Common myeloid progenitor, CD34-positive (primary cell): Measurements from ENCODE around the gene MED27.

Source experiments
- CTCF ChIA-PET: fragments of 350-600 bp; sonication (Branson Sonifier 250); formaldehyde crosslinking; loops from one replicate; lab custom pipeline; 2021; ENCODE audit warnings: antibody characterized with exemption; lab: Charles Lee
- POLR2A ChIA-PET: fragments of 350-600 bp; sonication (Branson Sonifier 250); formaldehyde crosslinking; loops from one replicate; lab custom pipeline; 2021; ENCODE audit warnings: antibody characterized with exemption; lab: Charles Lee
- DNase-seq, 3 donors: peaks; one replicate each; pipeline versions ENCODE4 v3.0.0 to v3.0.0-alpha.2; 2013
- H3K27ac ChIP-seq, 2 experiments: 1 replicate in 1 of 2; 2 replicates in 1 of 2; pipeline ENCODE4 v1.7.0; 2013; ENCODE audit warnings: inconsistent platforms in 2 of 2, low read length in 2 of 2, mild to moderate bottlenecking in 2 of 2, low read depth in 1 of 2, moderate library complexity in 1 of 2; ENCODE audit not compliant: severe bottlenecking in 2 of 2, insufficient read depth in 1 of 2, poor library complexity in 1 of 2
- H3K27me3 ChIP-seq, 5 experiments: replicated peaks in 2 of 5; 1 replicate in 3 of 5; 2 replicates in 2 of 5; pipeline versions ENCODE4 v1.6.1 to v1.7.0; 2013; ENCODE audit warnings: low read length in 4 of 5, mild to moderate bottlenecking in 2 of 5, moderate library complexity in 2 of 5, inconsistent platforms in 1 of 5; ENCODE audit not compliant: insufficient read depth in 5 of 5, control insufficient read depth in 4 of 5
- H3K36me3 ChIP-seq, 4 experiments: 1 replicate in 2 of 4; 2 replicates in 2 of 4; pipeline versions ENCODE4 v1.6.1 to v1.7.0; 2013; ENCODE audit warnings: low read length in 3 of 4, control low read depth in 1 of 4, mild to moderate bottlenecking in 1 of 4; ENCODE audit not compliant: control insufficient read depth in 4 of 4, insufficient read depth in 4 of 4
- H3K4me1 ChIP-seq, 4 experiments: 1 replicate in 3 of 4; 2 replicates in 1 of 4; pipeline versions ENCODE4 v1.6.1 to v1.7.1; 2013; ENCODE audit warnings: low read length in 3 of 4, mild to moderate bottlenecking in 3 of 4, control low read depth in 1 of 4, inconsistent platforms in 1 of 4, moderate library complexity in 1 of 4; ENCODE audit not compliant: control insufficient read depth in 4 of 4, insufficient read depth in 4 of 4; ENCODE audit errors: control extremely low read depth in 1 of 4
- H3K4me3 ChIP-seq, 7 experiments: 1 replicate in 4 of 7; 2 replicates in 3 of 7; pipeline versions ENCODE4 v1.5.1 to v1.7.0; 2013; ENCODE audit warnings: mild to moderate bottlenecking in 7 of 7, low read length in 6 of 7, moderate library complexity in 6 of 7, inconsistent platforms in 2 of 7, low read depth in 2 of 7, control low read depth in 1 of 7; ENCODE audit not compliant: insufficient read depth in 4 of 7, control insufficient read depth in 1 of 7; ENCODE audit errors: extremely low read depth in 1 of 7
- H3K9me3 ChIP-seq, 5 experiments: 1 replicate in 4 of 5; 2 replicates in 1 of 5; pipeline versions ENCODE4 v1.6.1 to v1.7.1; 2013; ENCODE audit warnings: low read length in 4 of 5, mild to moderate bottlenecking in 2 of 5, inconsistent platforms in 1 of 5, low read depth in 1 of 5, moderate library complexity in 1 of 5; ENCODE audit not compliant: control insufficient read depth in 4 of 5, insufficient read depth in 2 of 5; ENCODE audit errors: control extremely low read depth in 1 of 5
- WGBS: methylation state at CpG from one replicate; pipeline ENCODE4 v1.1.5; 2013; ENCODE audit not compliant: insufficient coverage; 5-methylcytosine and 5-hydroxymethylcytosine counted together

MED27 gene

GRCh38 chr9:131950487-131950886 is 129.2 kb downstream of the MED27 start:
- Histone ChIP-seq H3K27ac (no peak overlapping the region), H3K27me3 (no peaks in the 10 kb centered on the region), H3K4me1 (no peaks in the 10 kb centered on the region), H3K36me3 (peaks cover 0 to 3% (median 0%) of the 10 kb centered on the region in 4 experiments), H3K9me3 (no peaks in the 10 kb centered on the region), H3K4me3 (no peak overlapping the region)
- WGBS = 100% methylated on average over 4 of the region's 9 CpGs
- no peak for DNase-seq
- CTCF ChIA-PET = no interaction called here
- POLR2A ChIA-PET = no interaction called here

GRCh38 chr9:131946180-131946579 is 133.5 kb downstream of the MED27 start:
- POLR2A ChIA-PET = no interaction called here
- no peaks in the 10 kb centered on the region for H3K27me3 ChIP-seq

DNA sequence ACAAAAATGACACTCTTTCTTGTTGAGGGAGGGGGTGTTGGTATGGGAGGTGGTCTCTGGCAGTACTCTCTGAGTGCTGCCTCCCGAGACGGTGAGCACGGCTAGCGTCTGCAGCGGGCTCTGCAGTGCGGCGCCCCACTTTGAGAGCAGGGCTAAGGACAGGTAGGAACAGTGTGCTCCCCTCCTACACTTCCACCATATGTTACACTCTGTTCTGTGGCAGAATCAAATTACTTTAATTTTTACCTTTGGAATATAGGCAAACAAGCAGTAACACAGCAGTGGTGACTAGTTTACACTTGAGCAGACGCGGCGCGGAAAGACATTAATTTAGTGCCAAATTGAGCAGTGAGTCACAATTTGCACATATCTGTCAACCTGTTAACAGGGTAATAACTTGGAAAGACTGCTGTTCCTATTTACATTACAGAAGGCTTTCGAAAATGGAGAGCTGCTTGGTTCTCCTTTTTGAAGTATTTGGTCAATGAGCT is 136.3 kb downstream of the MED27 start:
- ChIA-PET CTCF (no interaction called here), POLR2A (no interaction called here)
- no peak for DNase-seq
- H3K9me3 ChIP-seq = no peaks in the 10 kb centered on the region
- H3K27me3 ChIP-seq = no peaks in the 10 kb centered on the region
- 97% methylated on average over 12 of the region's 12 CpGs for WGBS
- H3K4me3 ChIP-seq = no peak overlapping the region
- peaks cover 0 to 3% (median 0%) of the 10 kb centered on the region in 4 experiments for H3K36me3 ChIP-seq
- no peak overlapping the region for H3K27ac ChIP-seq
- H3K4me1 ChIP-seq = no peaks in the 10 kb centered on the region

More at GRCh38 chr9:131946180-131946579, 133.5 kb downstream of the MED27 start:
- CTCF ChIA-PET = no interaction called here
- no peak for DNase-seq
- Histone ChIP-seq H3K27ac (no peak overlapping the region), H3K4me1 (no peaks in the 10 kb centered on the region), H3K4me3 (no peak overlapping the region), H3K36me3 (peaks cover 0 to 3% (median 0%) of the 10 kb centered on the region in 4 experiments), H3K9me3 (no peaks in the 10 kb centered on the region)
- 83% methylated on average over 2 of the region's 2 CpGs for WGBS

- Histone ChIP-seq H3K9me3 (no peaks in the 10 kb centered on the region), H3K4me1 (no peaks in the 10 kb centered on the region), H3K36me3 (peaks cover 0 to 5% (median 4%) of the 10 kb centered on the region in 4 experiments), H3K27me3 (no peaks in the 10 kb centered on the region), H3K27ac (no peak overlapping the region), H3K4me3 (no peak overlapping the region)
- WGBS = 90% methylated on average over 2 of the region's 5 CpGs
- ChIA-PET POLR2A (no interaction called here), CTCF (no interaction called here)
- DNase-seq = no peak
Observed at GRCh38 chr9:131942146-131942720, 137.4 kb downstream of the MED27 start.

- POLR2A ChIA-PET = no interaction called here
- Histone ChIP-seq H3K4me3 (no peak overlapping the region), H3K4me1 (no peaks in the 10 kb centered on the region), H3K9me3 (peaks cover 0 to 3% (median 0%) of the 10 kb centered on the region in 5 experiments), H3K27ac (no peak overlapping the region), H3K27me3 (no peaks in the 10 kb centered on the region), H3K36me3 (peaks cover 0 to 7% (median 6%) of the 10 kb centered on the region in 4 experiments)
- no peak for DNase-seq
- CTCF ChIA-PET = no interaction called here
- 100% methylated on average over 2 of the region's 2 CpGs for WGBS
Observed at GRCh38 chr9:131937451-131937850, 142.2 kb downstream of the MED27 start.

DNA sequence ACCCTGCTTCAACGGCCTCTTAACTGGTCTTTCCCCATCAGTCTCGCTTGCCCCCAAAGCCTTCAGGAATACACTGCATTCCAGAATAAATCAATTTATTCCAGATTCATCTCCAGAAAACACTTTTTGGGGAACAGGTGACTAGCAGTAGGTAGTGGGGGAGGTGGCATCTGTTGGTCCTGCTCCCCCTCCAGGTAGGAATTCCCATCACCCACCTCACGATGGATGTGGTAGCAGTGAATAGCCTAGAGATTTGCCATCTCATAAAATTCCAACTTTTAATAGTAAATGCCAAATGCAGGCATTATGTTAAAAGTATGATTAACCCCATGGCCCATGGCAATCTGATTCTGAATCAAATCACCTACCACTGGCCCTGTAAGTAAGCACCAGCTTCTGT is 142.7 kb downstream of the MED27 start:
- DNase-seq = no peak
- peaks cover 0 to 3% (median 0%) of the 10 kb centered on the region in 5 experiments for H3K9me3 ChIP-seq
- CTCF ChIA-PET = no interaction called here
- no peaks in the 10 kb centered on the region for H3K27me3 ChIP-seq
- H3K4me1 ChIP-seq = no peaks in the 10 kb centered on the region
- POLR2A ChIA-PET = no interaction called here
- no CpG with 5 or more reads among the region's 3 CpGs for WGBS
- no peak overlapping the region for H3K27ac ChIP-seq
- H3K36me3 ChIP-seq = peaks cover 0 to 7% (median 6%) of the 10 kb centered on the region in 4 experiments
- no peak overlapping the region for H3K4me3 ChIP-seq

DNA sequence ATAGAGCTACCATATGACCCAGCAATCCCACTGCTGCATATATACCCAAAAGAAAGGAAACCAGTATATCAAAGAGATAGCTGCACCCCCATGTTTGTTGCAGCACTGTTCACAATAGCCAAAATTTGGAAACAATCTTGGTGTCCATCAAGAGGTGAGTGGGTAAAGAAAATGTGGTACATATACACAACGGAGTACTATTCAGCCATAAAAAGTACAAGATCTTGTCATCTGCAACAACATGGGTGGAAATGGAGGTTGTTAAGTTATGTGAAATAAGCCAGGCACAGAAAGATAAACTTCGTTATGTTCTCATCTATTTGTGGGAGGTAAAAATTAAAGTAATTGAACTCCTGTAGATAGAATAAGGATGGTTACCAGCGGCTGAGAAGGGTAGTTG is 145.0 kb downstream of the MED27 start:
- Histone ChIP-seq H3K27ac (no peak overlapping the region), H3K27me3 (no peaks in the 10 kb centered on the region), H3K9me3 (peaks cover 0 to 5% (median 0%) of the 10 kb centered on the region in 5 experiments), H3K4me3 (no peak overlapping the region), H3K4me1 (no peaks in the 10 kb centered on the region), H3K36me3 (peaks cover 2 to 7% (median 6%) of the 10 kb centered on the region in 4 experiments)
- ChIA-PET CTCF (interaction anchor here (1.7 kb wide), 1 partner anchor 9 kb away, joined by 4 read pairs; no protein-coding TSS in a partner anchor), POLR2A (no interaction called here)
- WGBS = 100% methylated on average over 1 of the region's 3 CpGs
- no peak for DNase-seq
